DOHH2 (cell line): ENCODE results near the gene DDX5.

ENCODE experiments used
- EZH2phosphoT487 ChIP-seq: fragments of 200-600 bp; sonication (generic); IDR thresholded peaks from 2 replicates; pipeline ENCODE4 v1.6.1; 2017; ENCODE audit warnings: borderline replicate concordance, mild to moderate bottlenecking, antibody characterized with exemption, low read length, moderate library complexity, mixed read lengths
- TF ChIP-seq, protein P1 (sequence below): fragments of 200-600 bp; sonication (generic); IDR thresholded peaks from one replicate; pipeline ENCODE4 v1.5.1; 2014; ENCODE audit warnings: antibody characterized with exemption, mild to moderate bottlenecking, low read depth, low read length; ENCODE audit not compliant: poor library complexity, severe bottlenecking

DNA sequence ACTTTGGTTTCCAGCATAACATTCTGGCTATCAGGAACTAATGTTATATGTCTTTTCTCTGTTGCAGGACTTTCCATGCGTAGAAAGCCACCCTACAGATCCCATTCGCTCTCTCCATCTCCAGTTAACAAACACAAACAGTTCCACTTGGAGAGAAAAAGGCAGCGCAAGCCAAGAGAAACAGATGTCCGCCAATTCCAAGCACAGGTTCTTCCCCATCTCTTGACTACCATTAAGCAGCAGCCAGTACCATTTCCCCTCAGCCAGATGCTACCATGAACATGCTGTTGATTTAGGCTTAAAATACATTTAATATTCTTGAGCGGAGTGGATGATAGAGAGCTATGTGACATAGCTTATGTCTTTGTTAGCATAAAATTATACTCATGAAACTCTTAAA, 23.1 kb upstream of the DDX5 start:
- TF ChIP-seq, protein P1, sequence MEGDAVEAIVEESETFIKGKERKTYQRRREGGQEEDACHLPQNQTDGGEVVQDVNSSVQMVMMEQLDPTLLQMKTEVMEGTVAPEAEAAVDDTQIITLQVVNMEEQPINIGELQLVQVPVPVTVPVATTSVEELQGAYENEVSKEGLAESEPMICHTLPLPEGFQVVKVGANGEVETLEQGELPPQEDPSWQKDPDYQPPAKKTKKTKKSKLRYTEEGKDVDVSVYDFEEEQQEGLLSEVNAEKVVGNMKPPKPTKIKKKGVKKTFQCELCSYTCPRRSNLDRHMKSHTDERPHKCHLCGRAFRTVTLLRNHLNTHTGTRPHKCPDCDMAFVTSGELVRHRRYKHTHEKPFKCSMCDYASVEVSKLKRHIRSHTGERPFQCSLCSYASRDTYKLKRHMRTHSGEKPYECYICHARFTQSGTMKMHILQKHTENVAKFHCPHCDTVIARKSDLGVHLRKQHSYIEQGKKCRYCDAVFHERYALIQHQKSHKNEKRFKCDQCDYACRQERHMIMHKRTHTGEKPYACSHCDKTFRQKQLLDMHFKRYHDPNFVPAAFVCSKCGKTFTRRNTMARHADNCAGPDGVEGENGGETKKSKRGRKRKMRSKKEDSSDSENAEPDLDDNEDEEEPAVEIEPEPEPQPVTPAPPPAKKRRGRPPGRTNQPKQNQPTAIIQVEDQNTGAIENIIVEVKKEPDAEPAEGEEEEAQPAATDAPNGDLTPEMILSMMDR: no peak
- no peak for TF ChIP-seq EZH2phosphoT487
